Heart left ventricle (tissue), 16 donors: ENCODE data around the gene MARK3. TPM values are rescaled to one million over a fixed set of nuclear protein-coding genes. Genes with fewer than 3 reads are reported as not detected.

Experiments used
- ATAC-seq, 4 donors: fragments of 200-7000 bp; cut with Tn5 transposase; one replicate each; pipeline ENCODE4 v1.9.1; 2020 to 2022; ENCODE audit warnings: moderate library complexity in 4 of 4, mild to moderate bottlenecking in 3 of 4, moderate number of reproducible peaks in 1 of 4
- DNase-seq, 5 donors: peaks; one replicate each; pipeline ENCODE4 v3.0.0-alpha.2; 2020
- H3K27ac ChIP-seq, 12 donors: fragments of 200-600 bp; sonication (generic) in 4 of 12; one replicate each; pipeline versions ENCODE4 v1.5.0 to v1.8.0; 2016 to 2022; ENCODE audit warnings: mild to moderate bottlenecking in 2 of 12
- H3K27me3 ChIP-seq, 9 donors: fragments of 200-600 bp; sonication (generic) in 2 of 9; one replicate each; pipeline versions ENCODE4 v1.5.1 to v1.8.0; 2016 to 2022; ENCODE audit warnings: mild to moderate bottlenecking in 3 of 9
- H3K36me3 ChIP-seq, 9 donors: fragments of 200-600 bp; sonication (generic) in 2 of 9; one replicate each; pipeline versions ENCODE4 v1.5.0 to v1.8.0; 2018 to 2022; ENCODE audit warnings: mild to moderate bottlenecking in 2 of 9
- H3K4me1 ChIP-seq, 12 donors: fragments of 200-600 bp; sonication (generic) in 4 of 12; one replicate each; pipeline versions ENCODE4 v1.5.0 to v1.8.0; 2016 to 2022; ENCODE audit warnings: mild to moderate bottlenecking in 3 of 12
- H3K4me3 ChIP-seq, 12 donors: fragments of 200-600 bp; sonication (generic) in 4 of 12; one replicate each; pipeline versions ENCODE4 v1.5.0 to v1.8.0; 2017 to 2022; ENCODE audit warnings: mild to moderate bottlenecking in 9 of 12, moderate library complexity in 4 of 12
- H3K9me3 ChIP-seq, 12 donors: fragments of 200-600 bp; sonication (generic) in 4 of 12; one replicate each; pipeline versions ENCODE4 v1.5.0 to v1.8.0; 2016 to 2022; ENCODE audit warnings: mild to moderate bottlenecking in 1 of 12
- CTCF ChIP-seq, 12 donors: fragments of 200-600 bp; sonication (generic) in 4 of 12; IDR thresholded peaks; one replicate each; pipeline versions ENCODE4 v1.5.0 to v1.8.0; 2018 to 2022; ENCODE audit warnings: antibody characterized with exemption in 12 of 12, mild to moderate bottlenecking in 5 of 12
- POLR2A ChIP-seq, 2 donors: fragments of 450-650 bp; IDR thresholded peaks; one replicate each; pipeline ENCODE4 v1.6.1; 2017; ENCODE audit warnings: antibody characterized with exemption in 2 of 2, mild to moderate bottlenecking in 2 of 2, moderate library complexity in 2 of 2
- WGBS, 4 donors: extraction: QIAGEN DNeasy Blood & Tissue Kit in 2 of 4; methylation state at CpG; one replicate each; pipeline versions ENCODE4 v1.1.5 to v1.1.7; 2013 to 2018; 5-methylcytosine and 5-hydroxymethylcytosine counted together
- intact Hi-C, 10 donors: fragments of 100-400 bp; cut with DNase I; formaldehyde crosslinking; loops; one replicate each; pipeline versions ENCODE4 v1.11.1 to v1.14.2; 2022
- polyA plus RNA-seq, 2 donors: library from polyadenylated mRNA; stranded (reverse); fragments of 200-250 nt; gene quantifications; one replicate each; pipeline ENCODE4 v1.2.3, GENCODE V29; 2013
- total RNA-seq, 9 donors: library from RNA; depleted of rRNA in 2 of 9; stranded (reverse); fragments of >200 nt in 2 of 9; fragmentation: NEBNext Ultra II Directional in 3 of 9; extraction: Animal tissue kit (Norgen Biotek cat#: 25700) in 3 of 9; gene quantifications; one replicate each; pipeline versions ENCODE4 v1.1.0 to v1.2.4, GENCODE V29; 2016 to 2023
- donor health status: ischemic (EF 13 %, LVEDD 7.1; RV severe dilation, severe dysfunction).
- donor health status: healthy with polysubstance abuse.
- donor health status: DM: no; HTN: yes; CAD: no.
- donor health status: DM: no; HTN: no; CAD: no.
- donor health status: ischemic (EF 25% LVEDD 6.9; RV normal size, moderate dysfunction).
- donor health status: ischemic (EF 25% LVEDD 5.7; RV mildly dilated, moderate dysfunction).
- donor health status: healthy.
- donor health status: DM: yes; HTN: yes; CAD: no.
- donor health status: ischemic (EF 35%, LVEDD 5.7; RV mildly dilated, moderate dysfunction).
- donor health status: nonischemic (EF 11% LVEDD 7.7; RV severe dilation, severe dysfunction).
- donor health status: DM: yes; HTN: yes; CAD: no.
- donor health status: PGD.
- donor health status: ischemic (EF 29% LVEDD 5.4; RV normal size, mild dysfunction).
- donor health status: nonischemic (EF 23%, LVEDD 6.1; RV moderate dilation, normal function).

MARK3 gene
- total and polyA plus RNA-seq, 11 donors: 54.0 to 156 (median 111) TPM

GRCh38 chr14:103450416-103450815 lies 65.2 kb downstream of the MARK3 start:
- ATAC-seq: peak in 1 of 4 donors; percentile 32
- H3K4me3 ChIP-seq: no peak overlapping the region
- H3K27ac ChIP-seq: peak overlapping the region in 2 of 12 donors; percentile 9 to 27
- intact Hi-C loops: loop anchor here in 2 of 10 donors (10.0 kb wide), 1 partner anchor 56 kb away; no protein-coding TSS in a partner anchor
- peaks cover 6 to 58% (median 37%) of the 10 kb centered on the region in 12 donors for H3K4me1 ChIP-seq
- DNase-seq: no peak
- WGBS, 4 donors: 38 to 44% (median 38%) methylated on average over 2 of the region's 2 CpGs
- peaks cover 0 to 30% (median 5%) of the 10 kb centered on the region in 9 donors for H3K36me3 ChIP-seq
- H3K9me3 ChIP-seq: no peaks in the 10 kb centered on the region
- TF ChIP-seq CTCF (IDR thresholded peaks at IDR 0.05) (no peak), POLR2A (IDR thresholded peaks at IDR 0.05) (no peak)
- no peaks in the 10 kb centered on the region for H3K27me3 ChIP-seq

GRCh38 chr14:103451401-103451800 lies 66.2 kb downstream of the MARK3 start:
- intact Hi-C loops: loop anchor here in 2 of 10 donors (10.0 kb wide), 1 partner anchor 57 kb away; no protein-coding TSS in a partner anchor
- peaks cover 0 to 36% (median 10%) of the 10 kb centered on the region in 9 donors for H3K36me3 ChIP-seq
- no peaks in the 10 kb centered on the region for H3K9me3 ChIP-seq
- DNase-seq: no peak
- H3K4me3 ChIP-seq: no peak overlapping the region
- H3K27ac ChIP-seq: no peak overlapping the region
- no peak for ATAC-seq
- TF ChIP-seq CTCF (IDR thresholded peaks at IDR 0.05) (no peak), POLR2A (IDR thresholded peaks at IDR 0.05) (no peak)
- H3K27me3 ChIP-seq: no peaks in the 10 kb centered on the region
- H3K4me1 ChIP-seq: peaks cover 3 to 55% (median 36%) of the 10 kb centered on the region in 12 donors

DNA sequence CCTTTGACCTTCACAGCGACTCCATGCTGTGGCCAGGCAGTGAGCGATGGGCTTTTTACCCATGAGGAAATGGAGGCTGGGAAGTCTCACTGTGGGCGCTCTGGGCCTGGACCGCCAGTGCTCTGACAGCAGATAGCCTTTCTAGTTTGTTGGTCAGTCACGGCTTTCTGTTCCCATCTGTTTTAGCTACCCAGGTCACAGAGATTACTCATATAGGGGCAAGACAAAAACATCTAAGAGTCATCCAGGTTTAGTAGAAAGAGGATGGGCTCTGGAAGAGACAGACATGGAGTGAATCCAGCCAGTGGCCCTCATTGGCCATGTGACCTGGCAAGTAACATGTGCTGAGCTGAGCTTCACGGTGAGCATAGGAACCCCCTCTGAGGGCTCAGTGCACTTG lies 68.6 kb downstream of the MARK3 start:
- TF ChIP-seq CTCF (IDR thresholded peaks at IDR 0.05) (no peak), POLR2A (IDR thresholded peaks at IDR 0.05) (no peak)
- intact Hi-C loops: loop anchor here in 2 of 10 donors (10.0 kb wide), 1 partner anchor 59 kb away; no protein-coding TSS in a partner anchor
- Histone ChIP-seq H3K4me3 (no peak overlapping the region), H3K27ac (no peak overlapping the region), H3K9me3 (no peaks in the 10 kb centered on the region), H3K27me3 (no peaks in the 10 kb centered on the region), H3K36me3 (peaks cover 0 to 55% (median 26%) of the 10 kb centered on the region in 9 donors), H3K4me1 (peaks cover 0 to 35% (median 20%) of the 10 kb centered on the region in 12 donors)
- 92 to 93% (median 93%) methylated on average over 6 of the region's 6 CpGs for WGBS, 4 donors
- DNase-seq (no peak), ATAC-seq (no peak)

- peak in 1 of 4 donors; percentile 22 for ATAC-seq
Observed at GRCh38 chr14:103456167-103456835, 71.1 kb downstream of the MARK3 start.

More at GRCh38 chr14:103456167-103456835, 71.1 kb downstream of the MARK3 start:
- peaks cover 0 to 66% (median 36%) of the 10 kb centered on the region in 9 donors for H3K36me3 ChIP-seq
- DNase-seq: no peak
- H3K4me3 ChIP-seq: no peak overlapping the region
- peak overlapping the region in 1 of 12 donors; percentile 0 for H3K27ac ChIP-seq
- no peaks in the 10 kb centered on the region for H3K9me3 ChIP-seq
- no peak for TF ChIP-seq POLR2A (IDR thresholded peaks at IDR 0.05)
- TF ChIP-seq CTCF (IDR thresholded peaks at IDR 0.05): no peak
- H3K27me3 ChIP-seq: no peaks in the 10 kb centered on the region
- peaks cover 0 to 13% (median 8%) of the 10 kb centered on the region in 12 donors for H3K4me1 ChIP-seq
- intact Hi-C loops: loop anchor here in 2 of 10 donors (10.0 kb wide), 1 partner anchor 62 kb away; no protein-coding TSS in a partner anchor
- WGBS, 4 donors: 77 to 82% (median 79%) methylated on average over 4 of the region's 4 CpGs
